NT2/D1 (cell line): Measurements from ENCODE around the gene KRT75.

ENCODE experiments used
- YY1 ChIP-seq: IDR thresholded peaks from 2 replicates; pipeline ENCODE4 v1.6.1; 2011; ENCODE audit not compliant: insufficient read length, insufficient read depth
- ZNF274 ChIP-seq: IDR thresholded peaks from 2 replicates; pipeline ENCODE4 v1.6.1; 2011; ENCODE audit warnings: mild to moderate bottlenecking, low read depth, low read length

DNA sequence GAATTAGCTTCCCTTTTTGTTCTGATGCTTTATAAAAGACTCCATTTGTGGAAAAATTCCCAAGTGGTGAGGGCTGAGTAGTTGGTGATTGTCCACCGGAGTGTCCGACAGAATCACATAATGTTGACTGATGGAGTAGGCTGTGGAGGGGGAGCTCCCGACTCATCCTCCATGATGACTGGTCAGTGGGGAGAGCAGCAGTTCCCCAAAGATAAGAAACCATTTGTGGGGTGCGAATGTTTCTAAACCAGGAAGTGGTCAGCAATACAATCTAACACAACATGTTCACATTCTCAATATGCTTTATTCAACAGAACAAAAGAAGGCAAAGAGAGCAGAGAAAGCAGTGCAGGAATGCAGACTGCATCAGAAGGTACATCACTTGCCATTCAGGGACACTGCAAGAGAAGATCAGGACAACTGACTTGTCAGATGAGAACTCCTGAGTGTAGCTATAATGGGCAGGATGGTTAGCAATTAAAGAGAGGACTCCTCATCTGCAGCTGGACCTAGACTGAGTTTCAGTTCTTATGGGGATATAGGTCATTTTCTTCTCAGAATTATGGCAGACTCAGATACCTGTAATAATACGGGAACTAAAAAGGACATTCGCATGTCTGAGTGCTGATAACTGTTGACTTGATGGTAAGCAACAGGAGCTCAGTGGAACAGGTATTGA lies 12.3 kb upstream of the KRT75 start:
- TF ChIP-seq ZNF274, result no peak
- TF ChIP-seq YY1, result no peak
